Measurements from ENCODE around the gene LAMA4.

LAMA4 gene

DNA sequence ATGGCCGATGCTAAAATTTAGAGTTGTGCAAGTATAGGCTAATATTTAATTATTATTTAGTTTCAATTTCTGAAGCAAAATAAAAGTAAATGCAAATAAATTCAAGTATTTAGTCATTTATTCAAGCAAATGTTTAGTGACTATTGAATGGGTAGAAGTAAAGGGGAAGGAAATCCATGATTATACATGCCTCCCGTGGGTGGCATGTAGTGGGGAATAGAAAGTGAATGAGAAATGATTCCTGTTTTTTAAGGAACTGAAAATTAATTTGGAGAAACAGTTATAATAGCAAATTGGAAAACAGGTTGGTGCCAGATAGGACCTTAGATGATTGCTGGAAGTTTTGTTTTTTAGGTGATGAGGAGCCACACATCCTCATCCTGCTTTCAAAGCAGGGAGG is 131.6 kb downstream of the LAMA4 start:
- no peak for TF ChIP-seq ZFX (IDR thresholded peaks at IDR 0.05; ENCODE audit: borderline replicate concordance)
- TF ChIP-seq, protein P1, sequence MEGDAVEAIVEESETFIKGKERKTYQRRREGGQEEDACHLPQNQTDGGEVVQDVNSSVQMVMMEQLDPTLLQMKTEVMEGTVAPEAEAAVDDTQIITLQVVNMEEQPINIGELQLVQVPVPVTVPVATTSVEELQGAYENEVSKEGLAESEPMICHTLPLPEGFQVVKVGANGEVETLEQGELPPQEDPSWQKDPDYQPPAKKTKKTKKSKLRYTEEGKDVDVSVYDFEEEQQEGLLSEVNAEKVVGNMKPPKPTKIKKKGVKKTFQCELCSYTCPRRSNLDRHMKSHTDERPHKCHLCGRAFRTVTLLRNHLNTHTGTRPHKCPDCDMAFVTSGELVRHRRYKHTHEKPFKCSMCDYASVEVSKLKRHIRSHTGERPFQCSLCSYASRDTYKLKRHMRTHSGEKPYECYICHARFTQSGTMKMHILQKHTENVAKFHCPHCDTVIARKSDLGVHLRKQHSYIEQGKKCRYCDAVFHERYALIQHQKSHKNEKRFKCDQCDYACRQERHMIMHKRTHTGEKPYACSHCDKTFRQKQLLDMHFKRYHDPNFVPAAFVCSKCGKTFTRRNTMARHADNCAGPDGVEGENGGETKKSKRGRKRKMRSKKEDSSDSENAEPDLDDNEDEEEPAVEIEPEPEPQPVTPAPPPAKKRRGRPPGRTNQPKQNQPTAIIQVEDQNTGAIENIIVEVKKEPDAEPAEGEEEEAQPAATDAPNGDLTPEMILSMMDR (IDR thresholded peaks at IDR 0.05) = no peak
- H3K27ac ChIP-seq = no peak overlapping the region

DNA sequence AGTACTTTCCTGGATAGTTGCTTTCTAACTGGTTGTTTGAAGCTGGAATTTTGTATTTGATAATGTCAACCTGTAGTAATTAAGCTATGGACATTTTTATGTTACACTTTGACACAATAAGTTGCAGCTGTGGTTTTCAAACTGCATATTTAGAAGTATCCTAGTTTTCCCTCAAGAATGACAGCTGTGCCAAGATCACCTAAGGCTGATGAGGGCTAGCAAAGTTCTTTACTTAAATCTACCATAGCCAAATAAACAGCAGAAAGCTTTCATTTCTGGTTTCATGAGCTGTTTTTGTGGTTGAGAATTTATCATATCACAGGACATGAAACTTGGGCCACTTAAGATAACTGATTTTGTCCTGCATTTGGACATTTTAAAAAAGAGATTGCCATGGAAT is 136.3 kb downstream of the LAMA4 start:
- TF ChIP-seq, protein P1 (IDR thresholded peaks at IDR 0.05) = no peak
- TF ChIP-seq ZFX (IDR thresholded peaks at IDR 0.05; ENCODE audit: borderline replicate concordance) = no peak
- H3K27ac ChIP-seq = no peak overlapping the region

DNA sequence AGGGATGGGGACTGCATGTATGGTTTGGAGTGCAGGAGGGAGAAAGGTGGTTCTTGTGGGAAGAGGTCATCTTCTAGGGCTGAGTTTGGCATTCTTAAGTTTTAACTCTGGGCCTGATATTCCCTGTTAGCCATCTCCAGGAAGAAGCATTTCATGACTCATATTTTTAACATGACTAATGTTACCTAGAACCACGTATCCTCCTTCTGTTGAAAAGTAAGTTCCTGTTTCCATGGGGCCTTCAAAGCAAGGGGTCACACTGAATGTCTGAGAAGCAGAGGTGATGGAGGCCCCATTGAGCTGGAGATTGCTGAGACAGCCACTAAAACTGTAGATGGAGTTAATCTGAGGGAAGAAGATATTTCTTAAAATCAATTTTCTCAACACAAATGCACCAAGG is 136.8 kb downstream of the LAMA4 start:
- TF ChIP-seq, protein P1 (IDR thresholded peaks at IDR 0.05) = no peak
- no peak for TF ChIP-seq ZFX (IDR thresholded peaks at IDR 0.05; ENCODE audit: borderline replicate concordance)
- H3K27ac ChIP-seq = no peak overlapping the region

DNA sequence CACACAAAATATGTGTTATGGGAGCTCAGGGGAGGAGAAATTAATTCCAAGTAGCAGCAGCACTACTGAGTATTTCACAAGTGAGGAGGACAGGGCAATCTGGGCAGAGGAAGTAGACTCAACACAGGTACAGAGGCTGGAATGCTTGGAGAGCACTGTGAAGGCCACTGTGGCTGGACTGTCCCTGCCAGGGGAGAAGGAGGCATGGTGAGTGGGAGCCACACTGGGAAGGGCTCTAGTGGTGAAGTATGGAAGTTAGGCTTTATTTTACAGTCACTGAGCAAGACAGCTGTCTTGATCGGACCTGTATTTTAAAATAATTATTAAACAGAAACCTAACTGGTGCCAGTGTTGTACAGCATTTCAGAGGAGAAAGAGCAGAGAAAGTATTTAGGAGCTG is 138.1 kb downstream of the LAMA4 start:
- H3K27ac ChIP-seq = no peak overlapping the region
- TF ChIP-seq, protein P1 (IDR thresholded peaks at IDR 0.05) = no peak
- no peak for TF ChIP-seq ZFX (IDR thresholded peaks at IDR 0.05; ENCODE audit: borderline replicate concordance)

DNA sequence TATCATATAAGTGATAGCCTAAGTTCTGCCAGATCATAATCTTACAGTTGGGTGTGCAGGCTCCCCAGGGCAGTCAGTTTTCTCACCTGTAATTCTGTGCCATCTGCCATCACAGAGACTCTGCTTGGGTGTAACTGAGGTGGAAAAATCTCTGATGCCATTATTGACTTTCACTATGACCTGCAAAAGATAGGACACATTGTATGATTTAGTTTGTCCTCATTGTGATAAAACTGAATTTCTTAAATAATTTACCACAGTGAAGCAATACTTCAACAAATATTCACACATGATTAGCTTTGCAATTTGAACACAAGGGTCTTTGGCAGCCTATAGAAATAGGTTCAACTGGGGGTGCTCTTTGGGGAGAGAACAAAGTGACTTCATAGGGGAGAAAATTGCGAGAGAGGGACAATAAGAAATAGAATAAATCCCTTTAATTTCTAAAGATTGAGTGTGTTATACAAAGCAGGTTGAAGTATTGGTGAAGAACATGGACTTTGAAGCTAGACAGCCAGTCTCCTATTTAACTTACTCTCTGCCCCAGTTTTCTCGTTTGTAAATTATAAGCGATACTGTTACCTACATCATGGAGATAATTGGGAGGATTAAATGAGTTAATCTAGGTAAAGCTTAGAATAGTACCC is 139.7 kb downstream of the LAMA4 start:
- H3K27ac ChIP-seq = no peak overlapping the region
- TF ChIP-seq, protein P1 (IDR thresholded peaks at IDR 0.05) = no peak
- TF ChIP-seq ZFX (IDR thresholded peaks at IDR 0.05; ENCODE audit: borderline replicate concordance) = no peak

DNA sequence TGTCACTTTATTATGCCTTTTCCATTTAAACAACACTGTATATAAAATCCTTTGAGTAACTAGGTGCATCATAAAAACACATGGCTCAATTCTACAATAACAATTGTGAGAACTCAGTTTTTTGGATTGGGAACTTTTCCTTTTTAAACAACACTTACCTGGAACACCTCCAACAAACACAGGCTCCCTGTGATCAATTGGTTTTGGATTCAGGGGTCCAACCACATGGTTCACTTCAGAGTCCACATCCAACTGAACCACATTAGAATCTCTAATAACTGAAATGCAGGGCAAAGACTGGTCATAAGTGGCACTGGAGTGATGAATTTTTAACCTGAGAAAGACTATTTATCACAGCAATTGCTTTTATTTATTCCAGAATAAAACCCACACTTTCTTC is 140.4 kb downstream of the LAMA4 start:
- H3K27ac ChIP-seq = no peak overlapping the region
- TF ChIP-seq, protein P1 (IDR thresholded peaks at IDR 0.05) = no peak
- TF ChIP-seq ZFX (IDR thresholded peaks at IDR 0.05; ENCODE audit: borderline replicate concordance) = no peak

DNA sequence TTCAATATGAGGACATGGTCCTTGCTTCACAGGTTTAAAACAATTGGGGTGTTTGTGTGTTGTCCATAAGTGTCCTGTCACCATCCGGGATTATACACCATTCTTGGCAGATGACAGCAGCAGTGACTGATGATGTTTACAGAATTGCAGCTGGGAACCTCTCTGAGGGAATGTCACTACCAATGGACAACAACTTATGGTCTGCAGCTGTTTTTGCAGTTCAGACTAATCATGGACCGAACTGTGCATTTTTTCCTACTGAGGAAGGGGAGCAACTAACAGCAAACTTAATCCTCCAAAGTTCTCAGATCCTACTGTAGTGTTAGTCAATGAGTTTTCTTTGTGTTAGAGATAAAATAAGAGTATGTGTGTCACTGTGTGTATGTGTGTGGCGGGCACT is 140.9 kb downstream of the LAMA4 start:
- H3K27ac ChIP-seq = no peak overlapping the region
- TF ChIP-seq ZFX (IDR thresholded peaks at IDR 0.05; ENCODE audit: borderline replicate concordance) = no peak
- TF ChIP-seq, protein P1 (IDR thresholded peaks at IDR 0.05) = no peak
